Activated T-cell treated with anti-CD3 and anti-CD28 coated beads for 4 hours (primary cell): Measurements from ENCODE around the gene PCDHGB4.
"Not testable (repeated sequence)": the region's sequence is repeated elsewhere in the genome, so short reads cannot be mapped to it uniquely, and the experiment has no call there.

Experiments used
- DNase-seq: peaks from one replicate; pipeline ENCODE4 v3.0.0-alpha.2; 2020

Gene PCDHGB4

GRCh38 chr5:141369994-141370848 lies 17.3 kb upstream of the PCDHGB4 start, which contains the start of gene PCDHGB3:
PCDHGB3 (plus strand) TSS chr5:141370242; CDS start chr5:141370395, 153 bp downstream.
- no peak for DNase-seq

- no peak for DNase-seq
Measured at GRCh38 chr5:141371572-141372475, 15.7 kb upstream of the PCDHGB4 start.

GRCh38 chr5:141373673-141374317 lies 13.7 kb upstream of the PCDHGB4 start, which contains the start of gene PCDHGA6:
PCDHGA6 (plus strand) TSS chr5:141373891; CDS start chr5:141374084, 193 bp downstream.
- no peak for DNase-seq

DNA sequence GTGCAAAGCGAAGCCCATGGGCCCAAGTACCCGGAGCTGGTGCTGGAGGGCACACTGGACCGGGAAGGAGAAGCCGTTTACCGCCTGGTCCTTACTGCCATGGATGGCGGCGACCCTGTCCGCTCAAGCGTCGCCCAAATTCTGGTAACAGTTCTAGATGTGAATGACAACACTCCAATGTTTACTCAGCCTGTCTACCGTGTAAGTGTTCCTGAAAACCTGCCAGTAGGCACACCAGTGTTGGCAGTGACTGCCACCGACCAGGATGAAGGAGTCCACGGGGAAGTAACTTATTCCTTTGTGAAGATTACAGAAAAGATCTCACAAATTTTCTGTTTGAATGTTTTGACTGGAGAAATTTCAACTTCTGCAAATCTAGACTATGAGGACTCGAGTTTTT lies 12.9 kb upstream of the PCDHGB4 start:
- no peak for DNase-seq

DNA sequence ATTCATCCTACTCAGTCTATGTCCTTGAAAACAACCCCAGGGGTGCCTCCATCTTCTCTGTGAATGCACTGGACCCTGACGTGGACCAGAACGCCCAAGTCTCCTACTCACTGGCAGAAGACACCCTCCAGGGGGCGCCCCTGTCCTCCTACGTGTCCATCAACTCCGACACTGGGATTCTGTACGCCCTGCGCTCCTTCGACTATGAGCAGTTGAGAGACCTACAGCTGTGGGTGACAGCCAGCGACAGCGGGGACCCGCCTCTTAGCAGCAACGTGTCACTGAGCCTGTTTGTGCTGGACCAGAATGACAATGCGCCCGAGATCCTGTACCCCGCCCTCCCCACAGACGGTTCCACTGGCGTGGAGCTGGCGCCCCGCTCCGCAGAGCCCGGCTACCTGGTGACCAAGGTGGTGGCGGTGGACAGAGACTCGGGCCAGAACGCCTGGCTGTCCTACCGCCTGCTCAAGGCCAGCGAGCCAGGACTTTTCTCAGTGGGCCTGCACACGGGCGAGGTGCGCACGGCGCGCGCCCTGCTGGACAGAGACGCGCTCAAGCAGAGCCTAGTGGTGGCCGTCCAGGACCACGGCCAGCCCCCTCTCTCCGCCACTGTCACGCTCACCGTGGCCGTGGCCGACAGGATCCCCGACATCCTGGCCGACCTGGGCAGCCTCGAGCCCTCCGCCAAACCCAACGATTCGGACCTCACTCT lies 11.9 kb upstream of the PCDHGB4 start:
- not testable (repeated sequence) for DNase-seq

DNA sequence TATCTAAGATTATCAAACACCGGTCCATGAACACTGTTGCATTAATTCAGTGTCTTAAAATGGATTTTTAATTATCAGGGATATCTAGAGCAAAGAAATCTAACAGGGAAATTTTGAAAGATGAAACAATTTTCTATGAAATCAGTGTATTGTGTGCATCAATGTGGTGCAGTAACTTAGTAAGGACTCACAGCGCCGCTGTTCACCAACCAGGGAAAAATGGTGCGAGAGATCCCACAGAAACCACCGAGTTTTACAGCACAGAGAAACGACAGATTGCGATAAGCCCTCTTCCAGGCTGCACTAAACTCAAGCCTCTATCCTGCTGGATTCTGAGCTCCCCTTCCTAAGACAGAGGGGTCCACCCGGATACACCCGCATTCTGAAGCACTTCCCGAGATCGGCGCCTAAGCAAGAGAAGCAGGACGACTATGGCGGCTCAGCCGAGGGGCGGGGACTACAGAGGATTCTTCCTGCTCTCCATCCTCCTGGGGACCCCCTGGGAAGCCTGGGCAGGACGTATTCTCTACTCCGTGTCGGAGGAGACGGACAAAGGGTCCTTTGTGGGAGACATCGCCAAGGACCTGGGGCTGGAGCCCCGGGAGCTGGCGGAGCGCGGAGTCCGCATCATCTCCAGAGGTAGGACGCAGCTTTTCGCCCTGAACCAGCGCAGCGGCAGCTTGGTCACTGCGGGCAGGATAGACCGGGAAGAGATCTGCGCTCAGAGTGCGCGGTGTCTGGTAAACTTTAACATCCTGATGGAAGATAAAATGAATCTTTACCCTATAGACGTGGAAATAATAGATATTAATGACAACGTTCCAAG lies 4.8 kb upstream of the PCDHGB4 start, which contains the start of gene PCDHGA7:
TSS of gene PCDHGA7 (plus strand) at position 274 of the 826 bp plus-strand sequence. CDS start at position 432, 158 bp downstream.
- no peak for DNase-seq

DNA sequence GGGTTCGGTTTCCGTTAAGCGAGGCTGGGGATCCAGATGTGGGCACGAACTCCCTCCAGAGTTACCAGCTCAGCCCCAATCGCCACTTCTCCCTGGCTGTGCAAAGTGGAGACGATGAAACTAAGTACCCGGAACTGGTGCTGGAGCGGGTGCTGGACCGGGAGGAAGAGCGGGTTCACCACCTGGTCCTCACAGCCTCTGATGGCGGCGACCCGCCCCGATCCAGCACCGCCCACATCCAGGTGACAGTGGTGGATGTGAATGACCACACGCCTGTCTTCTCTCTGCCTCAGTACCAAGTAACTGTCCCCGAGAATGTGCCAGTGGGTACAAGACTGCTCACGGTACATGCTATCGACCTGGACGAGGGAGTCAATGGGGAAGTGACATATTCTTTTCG lies 4.2 kb upstream of the PCDHGB4 start:
- no peak for DNase-seq

DNA sequence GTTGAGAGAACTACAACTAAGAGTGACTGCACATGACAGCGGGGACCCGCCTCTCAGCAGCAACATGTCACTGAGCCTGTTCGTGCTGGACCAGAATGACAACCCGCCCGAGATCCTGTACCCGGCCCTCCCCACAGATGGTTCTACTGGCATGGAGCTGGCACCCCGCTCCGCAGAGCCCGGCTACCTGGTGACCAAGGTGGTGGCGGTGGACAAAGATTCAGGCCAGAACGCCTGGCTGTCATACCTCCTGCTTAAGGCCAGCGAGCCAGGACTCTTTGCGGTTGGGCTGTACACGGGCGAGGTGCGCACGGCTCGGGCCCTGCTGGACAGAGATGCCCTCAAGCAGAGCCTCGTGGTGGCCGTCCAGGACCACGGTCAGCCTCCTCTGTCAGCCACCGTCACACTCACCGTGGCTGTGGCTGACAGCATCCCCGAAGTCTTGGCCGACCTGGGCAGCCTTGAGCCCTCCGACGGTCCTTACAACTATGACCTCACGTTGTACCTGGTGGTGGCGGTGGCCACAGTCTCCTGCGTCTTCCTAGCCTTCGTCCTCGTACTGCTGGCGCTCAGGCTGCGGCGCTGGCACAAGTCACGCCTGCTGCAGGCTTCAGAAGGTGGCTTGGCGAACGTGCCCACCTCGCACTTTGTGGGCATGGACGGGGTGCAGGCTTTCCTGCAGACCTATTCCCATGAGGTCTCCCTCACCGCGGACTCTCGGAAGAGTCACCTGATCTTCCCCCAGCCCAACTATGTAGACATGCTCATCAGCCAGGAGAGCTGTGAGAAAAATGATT lies 2.8 kb upstream of the PCDHGB4 start:
- no peak for DNase-seq

- no peak for DNase-seq
Measured at GRCh38 chr5:141388661-141389060, 1.2 kb downstream of the PCDHGB4 start.

DNA sequence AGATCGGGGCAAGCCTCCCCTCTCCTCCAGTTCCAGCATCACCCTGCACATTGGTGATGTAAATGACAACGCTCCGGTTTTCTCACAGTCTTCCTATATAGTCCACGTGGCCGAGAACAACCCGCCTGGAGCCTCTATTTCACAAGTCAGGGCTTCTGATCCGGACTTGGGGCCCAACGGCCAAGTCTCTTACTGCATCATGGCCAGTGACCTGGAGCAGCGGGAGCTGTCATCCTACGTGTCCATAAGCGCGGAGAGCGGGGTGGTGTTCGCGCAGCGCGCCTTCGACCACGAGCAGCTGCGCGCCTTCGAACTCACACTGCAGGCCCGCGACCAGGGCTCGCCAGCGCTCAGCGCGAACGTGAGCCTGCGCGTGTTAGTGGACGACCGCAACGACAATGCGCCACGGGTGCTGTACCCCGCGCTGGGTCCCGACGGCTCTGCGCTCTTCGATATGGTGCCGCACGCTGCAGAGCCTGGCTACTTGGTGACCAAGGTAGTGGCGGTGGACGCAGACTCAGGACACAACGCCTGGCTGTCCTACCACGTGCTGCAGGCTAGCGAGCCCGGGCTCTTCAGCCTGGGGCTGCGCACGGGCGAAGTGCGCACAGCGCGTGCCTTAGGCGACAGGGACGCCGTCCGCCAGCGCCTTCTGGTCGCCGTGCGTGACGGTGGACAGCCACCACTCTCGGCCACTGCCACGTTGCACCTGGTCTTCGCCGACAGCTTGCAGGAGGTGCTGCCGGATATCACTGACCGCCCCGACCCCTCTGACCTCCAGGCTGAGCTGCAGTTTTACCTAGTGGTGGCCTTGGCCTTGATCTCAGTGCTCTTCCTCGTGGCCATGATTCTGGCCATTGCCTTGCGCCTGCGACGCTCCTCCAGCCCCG lies 1.9 kb downstream of the PCDHGB4 start:
- DNase-seq, result no peak

GRCh38 chr5:141392429-141393198 lies 5.1 kb downstream of the PCDHGB4 start, which contains the start of gene PCDHGA8:
PCDHGA8 (plus strand) TSS chr5:141392633; CDS start chr5:141392814, 181 bp downstream.
- no peak for DNase-seq

DNA sequence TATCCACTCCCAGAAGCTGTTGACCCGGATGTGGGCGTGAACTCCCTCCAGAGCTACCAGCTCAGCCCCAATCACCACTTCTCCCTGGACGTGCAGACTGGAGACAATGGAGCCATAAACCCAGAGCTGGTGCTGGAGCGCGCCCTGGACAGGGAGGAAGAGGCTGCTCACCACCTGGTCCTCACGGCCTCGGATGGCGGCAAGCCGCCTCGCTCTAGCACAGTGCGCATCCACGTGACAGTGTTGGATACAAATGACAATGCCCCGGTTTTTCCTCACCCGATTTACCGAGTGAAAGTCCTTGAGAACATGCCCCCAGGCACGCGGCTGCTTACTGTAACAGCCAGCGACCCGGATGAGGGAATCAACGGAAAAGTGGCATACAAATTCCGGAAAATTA lies 5.8 kb downstream of the PCDHGB4 start:
- DNase-seq, result no peak

- not testable (repeated sequence) for DNase-seq
Measured at GRCh38 chr5:141394401-141395187, 7.1 kb downstream of the PCDHGB4 start.

DNA sequence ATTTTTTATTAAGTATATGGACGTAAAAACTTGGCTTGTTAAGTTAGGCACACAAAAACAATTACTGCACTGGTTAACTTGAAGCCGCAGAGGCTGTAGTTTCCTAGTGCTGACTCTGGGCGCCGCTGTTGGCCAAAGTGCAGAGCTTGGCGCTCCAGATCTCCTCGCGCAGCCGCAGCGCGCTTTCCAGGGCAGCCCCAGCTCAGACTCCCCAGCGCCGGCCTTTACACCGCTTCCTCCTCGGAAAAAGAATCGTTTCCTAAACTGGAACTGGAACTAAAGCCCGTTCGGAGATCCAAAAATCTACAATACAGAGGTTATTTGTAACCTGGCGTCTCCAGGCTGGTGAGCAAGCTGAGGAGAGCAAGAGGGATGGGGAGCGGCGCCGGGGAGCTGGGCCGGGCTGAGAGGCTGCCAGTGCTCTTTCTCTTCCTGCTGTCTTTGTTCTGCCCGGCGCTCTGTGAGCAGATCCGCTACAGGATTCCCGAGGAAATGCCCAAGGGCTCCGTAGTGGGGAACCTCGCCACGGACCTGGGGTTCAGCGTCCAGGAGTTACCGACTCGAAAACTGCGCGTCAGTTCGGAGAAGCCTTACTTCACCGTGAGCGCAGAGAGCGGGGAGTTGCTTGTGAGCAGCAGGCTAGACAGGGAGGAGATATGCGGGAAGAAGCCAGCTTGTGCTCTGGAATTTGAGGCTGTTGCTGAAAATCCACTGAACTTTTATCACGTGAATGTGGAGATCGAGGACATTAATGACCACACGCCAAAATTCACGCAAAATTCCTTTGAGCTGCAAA lies 10.5 kb downstream of the PCDHGB4 start, which contains the start of gene PCDHGB5:
TSS of gene PCDHGB5 (plus strand) at position 192 of the 796 bp plus-strand sequence. CDS start at position 373, 181 bp downstream.
- not testable (repeated sequence) for DNase-seq

- no peak for DNase-seq
Measured at GRCh38 chr5:141398608-141399007, 11.1 kb downstream of the PCDHGB4 start.

- DNase-seq, result no peak
Measured at GRCh38 chr5:141399555-141400258, 12.2 kb downstream of the PCDHGB4 start.
